Measurements from ENCODE around the gene GOT2.
"Not testable (repeated sequence)": the region's sequence is repeated elsewhere in the genome, so short reads cannot be mapped to it uniquely, and the experiment has no call there.

The GOT2 gene

DNA sequence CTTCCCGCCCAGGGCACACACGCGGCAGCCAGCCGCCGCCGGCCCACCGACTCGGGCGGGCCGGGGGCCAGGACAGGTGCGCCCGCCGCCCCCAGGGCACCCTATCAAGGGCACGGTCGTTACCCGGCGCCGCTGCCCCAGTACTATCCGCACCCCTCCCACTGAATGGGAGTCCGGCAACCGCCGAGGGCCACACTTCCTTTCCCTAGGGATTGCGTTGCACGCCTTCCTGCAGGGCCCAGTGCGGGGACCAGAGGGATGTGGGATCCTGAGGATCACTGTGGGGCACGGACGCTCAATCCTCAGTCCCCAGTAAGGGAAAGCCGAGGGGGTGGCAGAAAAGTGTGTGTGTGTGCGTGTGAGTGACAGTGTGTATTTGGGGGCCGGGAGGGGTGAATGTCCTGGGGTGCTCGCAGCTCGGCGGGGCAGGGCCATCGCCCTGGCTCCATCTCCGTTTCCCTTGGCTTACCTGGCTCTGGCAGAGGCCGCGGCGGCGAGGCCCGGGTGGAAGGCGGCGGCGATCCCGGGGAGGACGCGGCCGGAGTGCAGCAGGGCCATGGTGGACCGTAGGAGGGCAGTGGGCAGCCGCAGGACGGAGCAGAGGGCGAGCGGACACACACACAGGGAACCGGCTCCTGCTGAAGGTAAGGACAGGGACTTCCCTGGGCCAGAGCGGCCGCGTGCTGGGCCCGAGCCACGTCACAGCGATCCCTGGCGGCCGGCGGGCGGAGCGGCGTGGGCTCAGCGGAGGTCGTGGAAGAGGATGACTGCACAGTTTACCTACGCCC lies at the start of gene GOT2:
TSS of gene GOT2 (minus strand) at position 646 of the 788 bp plus-strand sequence. CDS start at position 558, 88 bp downstream.
- H3K9me3 ChIP-seq (ENCODE audit: severe bottlenecking), result no peaks in the 10 kb centered on the region
- H3K36me3 ChIP-seq, result peaks cover 21% of the 10 kb centered on the region
- peak within 1 kb of the TSS; percentile 77 for H3K4me3 ChIP-seq (ENCODE audit: low read depth, low read length)
- peak; percentile 86 for DNase-seq
- no peaks in the 10 kb centered on the region for H3K27me3 ChIP-seq (ENCODE audit: insufficient read depth, low read depth, severe bottlenecking)
- TF ChIP-seq, protein P1, sequence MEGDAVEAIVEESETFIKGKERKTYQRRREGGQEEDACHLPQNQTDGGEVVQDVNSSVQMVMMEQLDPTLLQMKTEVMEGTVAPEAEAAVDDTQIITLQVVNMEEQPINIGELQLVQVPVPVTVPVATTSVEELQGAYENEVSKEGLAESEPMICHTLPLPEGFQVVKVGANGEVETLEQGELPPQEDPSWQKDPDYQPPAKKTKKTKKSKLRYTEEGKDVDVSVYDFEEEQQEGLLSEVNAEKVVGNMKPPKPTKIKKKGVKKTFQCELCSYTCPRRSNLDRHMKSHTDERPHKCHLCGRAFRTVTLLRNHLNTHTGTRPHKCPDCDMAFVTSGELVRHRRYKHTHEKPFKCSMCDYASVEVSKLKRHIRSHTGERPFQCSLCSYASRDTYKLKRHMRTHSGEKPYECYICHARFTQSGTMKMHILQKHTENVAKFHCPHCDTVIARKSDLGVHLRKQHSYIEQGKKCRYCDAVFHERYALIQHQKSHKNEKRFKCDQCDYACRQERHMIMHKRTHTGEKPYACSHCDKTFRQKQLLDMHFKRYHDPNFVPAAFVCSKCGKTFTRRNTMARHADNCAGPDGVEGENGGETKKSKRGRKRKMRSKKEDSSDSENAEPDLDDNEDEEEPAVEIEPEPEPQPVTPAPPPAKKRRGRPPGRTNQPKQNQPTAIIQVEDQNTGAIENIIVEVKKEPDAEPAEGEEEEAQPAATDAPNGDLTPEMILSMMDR (IDR thresholded peaks at IDR 0.05; ENCODE audit: low read depth, low read length), result peak; percentile 97
- peak within 1 kb of the TSS; percentile 85 for H3K27ac ChIP-seq

DNA sequence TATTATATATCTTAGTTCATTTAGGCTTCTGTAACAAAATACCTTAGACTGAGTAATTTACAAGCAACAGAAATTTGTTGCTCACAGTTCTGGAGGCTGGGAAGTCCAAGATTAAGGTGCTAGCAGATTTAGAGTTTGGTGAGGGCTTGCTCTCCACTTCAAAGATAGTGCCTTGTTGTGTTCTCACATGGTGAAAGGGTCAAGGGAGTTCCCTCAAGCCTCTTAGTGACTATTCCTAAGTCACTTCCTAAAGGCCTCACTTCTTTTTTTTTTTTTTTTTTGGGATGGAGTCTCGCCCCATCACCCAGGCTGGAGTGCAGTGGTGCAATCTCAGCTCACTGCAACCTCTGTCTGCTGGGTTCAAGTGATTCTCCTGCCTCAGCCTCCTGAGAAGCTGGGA lies 45.2 kb upstream of the GOT2 start:
- not testable (repeated sequence) for H3K36me3 ChIP-seq; H3K27me3 ChIP-seq (ENCODE audit: insufficient read depth, low read depth, severe bottlenecking); H3K9me3 ChIP-seq (ENCODE audit: severe bottlenecking); H3K27ac ChIP-seq; H3K4me3 ChIP-seq (ENCODE audit: low read depth, low read length); DNase-seq

DNA sequence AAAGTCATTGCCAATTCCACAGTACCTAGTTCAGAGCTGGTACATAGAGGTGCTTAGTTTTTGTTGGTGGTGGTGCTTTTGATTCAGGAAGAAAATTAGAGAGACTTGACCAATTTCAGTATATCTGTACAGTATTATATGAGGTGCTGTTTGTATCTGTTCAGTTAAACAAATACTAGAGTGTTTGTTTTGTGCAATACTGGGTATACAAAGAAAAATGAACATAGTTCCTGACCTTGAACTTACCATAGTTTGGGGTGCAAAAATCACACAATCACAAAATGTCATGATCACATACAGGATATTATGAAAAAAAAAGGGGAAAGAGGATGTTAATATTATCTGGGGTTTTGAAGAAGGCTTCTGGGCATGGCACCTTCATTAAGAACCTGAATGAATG lies 39.8 kb upstream of the GOT2 start:
- DNase-seq, result no peak
- Histone ChIP-seq H3K4me3 (ENCODE audit: low read depth, low read length) (no peak overlapping the region), H3K27me3 (ENCODE audit: insufficient read depth, low read depth, severe bottlenecking) (no peaks in the 10 kb centered on the region), H3K36me3 (no peaks in the 10 kb centered on the region), H3K27ac (no peak overlapping the region), H3K9me3 (ENCODE audit: severe bottlenecking) (no peaks in the 10 kb centered on the region)
- TF ChIP-seq, protein P1 (IDR thresholded peaks at IDR 0.05; ENCODE audit: low read depth, low read length), result no peak

DNA sequence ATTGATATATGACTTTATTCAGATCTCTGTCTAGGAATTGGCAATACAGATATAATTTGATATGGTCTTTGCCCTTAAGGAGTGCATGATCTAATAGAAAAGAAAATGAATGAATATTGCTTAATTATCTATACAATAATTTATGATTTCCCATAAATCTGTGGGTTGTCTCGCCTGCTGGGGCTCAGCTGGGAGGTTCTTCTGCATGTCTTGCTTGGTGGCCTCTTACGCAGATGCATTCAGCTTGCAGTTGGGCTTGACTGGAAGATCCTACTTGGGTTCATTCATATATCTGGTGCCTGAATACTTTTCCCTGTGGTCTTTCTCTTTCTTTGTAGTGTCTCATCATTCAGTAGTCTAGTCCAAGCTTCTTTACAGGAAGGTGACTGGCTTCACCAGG lies 34.0 kb upstream of the GOT2 start:
- no peaks in the 10 kb centered on the region for H3K27me3 ChIP-seq (ENCODE audit: insufficient read depth, low read depth, severe bottlenecking)
- no peak overlapping the region for H3K27ac ChIP-seq
- TF ChIP-seq, protein P1 (IDR thresholded peaks at IDR 0.05; ENCODE audit: low read depth, low read length), result no peak
- no peak overlapping the region for H3K4me3 ChIP-seq (ENCODE audit: low read depth, low read length)
- DNase-seq, result no peak
- H3K36me3 ChIP-seq, result no peaks in the 10 kb centered on the region
- no peaks in the 10 kb centered on the region for H3K9me3 ChIP-seq (ENCODE audit: severe bottlenecking)

DNA sequence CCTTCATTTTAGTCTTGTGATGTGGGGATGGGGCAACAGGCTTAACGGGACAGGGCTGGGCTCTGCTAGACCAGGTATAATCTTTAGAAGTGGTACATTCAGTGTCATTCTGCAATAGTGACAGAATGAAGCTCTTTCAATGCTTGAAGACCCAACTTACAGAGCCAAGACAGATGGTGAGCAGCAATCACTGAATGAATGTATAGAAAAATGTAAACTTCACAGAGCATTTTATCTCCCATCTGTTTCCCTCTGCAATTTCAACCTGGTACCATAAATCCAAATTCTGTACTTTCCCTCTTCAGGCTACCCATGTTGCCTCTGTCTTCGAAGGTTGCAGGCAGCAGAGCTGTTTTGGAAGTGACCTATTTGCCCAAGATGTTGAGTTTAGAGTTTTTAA lies 33.5 kb upstream of the GOT2 start:
- no peak for DNase-seq
- TF ChIP-seq, protein P1 (IDR thresholded peaks at IDR 0.05; ENCODE audit: low read depth, low read length), result no peak
- Histone ChIP-seq H3K27me3 (ENCODE audit: insufficient read depth, low read depth, severe bottlenecking) (no peaks in the 10 kb centered on the region), H3K9me3 (ENCODE audit: severe bottlenecking) (no peaks in the 10 kb centered on the region), H3K36me3 (no peaks in the 10 kb centered on the region), H3K27ac (no peak overlapping the region), H3K4me3 (ENCODE audit: low read depth, low read length) (no peak overlapping the region)

DNA sequence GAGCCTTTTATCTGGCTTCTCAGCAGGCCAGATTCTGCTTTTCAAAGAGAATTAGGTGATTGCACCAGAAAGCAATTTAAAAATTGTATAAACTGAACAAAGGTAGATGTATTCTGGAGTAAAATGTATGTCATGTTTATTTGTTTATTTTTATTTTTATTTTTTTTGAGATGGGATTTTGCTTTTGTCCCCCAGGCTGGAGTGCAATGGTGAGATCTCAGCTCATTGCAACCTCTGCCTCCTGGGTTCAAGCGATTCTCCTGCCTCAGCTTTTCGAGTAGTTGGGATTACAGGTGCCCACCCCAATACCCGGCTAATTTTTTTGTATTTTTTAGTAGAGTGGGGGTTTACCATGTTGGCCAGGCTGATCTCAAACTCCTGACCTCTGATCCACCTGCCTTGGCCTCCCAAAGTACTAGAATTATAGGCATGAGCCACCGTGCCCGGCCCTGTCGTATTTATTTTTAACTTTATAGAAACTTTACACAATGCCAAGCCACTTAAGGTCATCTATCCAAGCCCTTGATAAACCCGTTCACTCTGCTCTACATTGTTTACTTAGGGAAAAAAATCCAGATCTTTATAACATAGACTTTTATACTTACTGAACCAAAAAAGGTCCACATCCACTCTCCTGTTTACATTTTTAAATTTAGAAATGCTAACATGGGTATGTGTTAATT lies 22.7 kb upstream of the GOT2 start:
- Histone ChIP-seq H3K27me3 (ENCODE audit: insufficient read depth, low read depth, severe bottlenecking) (no peaks in the 10 kb centered on the region), H3K9me3 (ENCODE audit: severe bottlenecking) (no peaks in the 10 kb centered on the region), H3K27ac (no peak overlapping the region), H3K36me3 (no peaks in the 10 kb centered on the region), H3K4me3 (ENCODE audit: low read depth, low read length) (no peak overlapping the region)
- DNase-seq, result no peak
- TF ChIP-seq, protein P1 (IDR thresholded peaks at IDR 0.05; ENCODE audit: low read depth, low read length), result no peak
